Measurements from ENCODE around the gene NAA10.

NAA10 gene

DNA sequence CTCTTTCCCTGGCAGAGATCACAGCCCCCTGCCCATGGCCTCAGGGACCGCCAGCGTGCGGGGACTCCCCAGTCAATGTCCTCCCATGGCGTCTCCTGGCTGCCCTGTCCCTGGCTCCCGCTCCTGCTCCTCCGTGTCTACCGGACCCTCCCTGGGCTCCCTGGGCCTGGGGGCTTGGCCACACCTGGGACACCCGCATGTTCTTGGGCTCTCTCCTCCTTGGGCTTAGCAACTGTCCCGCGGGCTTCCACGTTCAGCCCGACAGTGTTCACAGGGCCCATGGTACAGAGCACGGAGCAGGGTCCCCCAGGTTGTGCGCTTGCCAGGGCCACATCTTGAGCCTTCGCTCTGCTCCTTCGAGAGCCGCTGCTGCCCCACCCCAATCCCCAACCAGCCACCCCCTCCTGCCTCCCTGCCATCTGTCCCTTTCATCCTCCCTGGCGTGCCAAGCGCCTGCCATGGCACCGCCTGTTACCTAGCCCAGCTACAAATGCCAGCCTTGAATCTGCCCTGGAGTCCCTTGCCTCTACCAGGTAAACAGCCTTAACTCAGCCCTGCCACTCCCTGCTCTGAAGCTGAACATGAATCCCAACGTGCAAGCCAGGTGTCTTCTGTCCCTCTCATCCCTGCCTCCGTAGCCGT lies 26.5 kb downstream of the NAA10 start:
- DNase-seq (ENCODE audit: low spot score) = no peak
- TF ChIP-seq, protein P1, sequence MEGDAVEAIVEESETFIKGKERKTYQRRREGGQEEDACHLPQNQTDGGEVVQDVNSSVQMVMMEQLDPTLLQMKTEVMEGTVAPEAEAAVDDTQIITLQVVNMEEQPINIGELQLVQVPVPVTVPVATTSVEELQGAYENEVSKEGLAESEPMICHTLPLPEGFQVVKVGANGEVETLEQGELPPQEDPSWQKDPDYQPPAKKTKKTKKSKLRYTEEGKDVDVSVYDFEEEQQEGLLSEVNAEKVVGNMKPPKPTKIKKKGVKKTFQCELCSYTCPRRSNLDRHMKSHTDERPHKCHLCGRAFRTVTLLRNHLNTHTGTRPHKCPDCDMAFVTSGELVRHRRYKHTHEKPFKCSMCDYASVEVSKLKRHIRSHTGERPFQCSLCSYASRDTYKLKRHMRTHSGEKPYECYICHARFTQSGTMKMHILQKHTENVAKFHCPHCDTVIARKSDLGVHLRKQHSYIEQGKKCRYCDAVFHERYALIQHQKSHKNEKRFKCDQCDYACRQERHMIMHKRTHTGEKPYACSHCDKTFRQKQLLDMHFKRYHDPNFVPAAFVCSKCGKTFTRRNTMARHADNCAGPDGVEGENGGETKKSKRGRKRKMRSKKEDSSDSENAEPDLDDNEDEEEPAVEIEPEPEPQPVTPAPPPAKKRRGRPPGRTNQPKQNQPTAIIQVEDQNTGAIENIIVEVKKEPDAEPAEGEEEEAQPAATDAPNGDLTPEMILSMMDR (IDR thresholded peaks at IDR 0.05) = no peak
- Histone ChIP-seq H3K27ac (no peak overlapping the region), H3K4me3 (no peak overlapping the region)

DNA sequence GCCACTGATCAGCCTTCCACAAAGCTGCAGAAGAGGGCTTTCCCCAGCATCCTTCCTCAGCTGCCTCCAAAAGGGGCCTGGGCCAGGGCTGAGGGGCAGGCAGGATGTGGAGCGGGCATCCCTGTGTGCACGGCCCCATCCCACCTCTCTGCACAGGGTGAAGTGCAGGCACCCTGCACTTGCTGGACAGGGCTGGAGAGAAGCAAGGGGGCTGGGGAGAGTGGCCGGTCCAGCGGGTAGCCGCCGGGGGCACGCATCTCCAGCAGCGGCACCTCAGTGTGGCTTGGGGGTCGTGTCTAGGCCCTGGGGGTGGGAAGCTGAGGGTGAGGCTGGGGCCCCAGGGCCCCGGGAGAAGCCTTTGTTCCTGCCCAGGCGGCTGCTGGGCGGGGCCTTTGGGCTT lies 27.4 kb downstream of the NAA10 start:
- no peak overlapping the region for H3K4me3 ChIP-seq
- TF ChIP-seq, protein P1 (IDR thresholded peaks at IDR 0.05) = no peak
- no peak overlapping the region for H3K27ac ChIP-seq
- DNase-seq (ENCODE audit: low spot score) = no peak

DNA sequence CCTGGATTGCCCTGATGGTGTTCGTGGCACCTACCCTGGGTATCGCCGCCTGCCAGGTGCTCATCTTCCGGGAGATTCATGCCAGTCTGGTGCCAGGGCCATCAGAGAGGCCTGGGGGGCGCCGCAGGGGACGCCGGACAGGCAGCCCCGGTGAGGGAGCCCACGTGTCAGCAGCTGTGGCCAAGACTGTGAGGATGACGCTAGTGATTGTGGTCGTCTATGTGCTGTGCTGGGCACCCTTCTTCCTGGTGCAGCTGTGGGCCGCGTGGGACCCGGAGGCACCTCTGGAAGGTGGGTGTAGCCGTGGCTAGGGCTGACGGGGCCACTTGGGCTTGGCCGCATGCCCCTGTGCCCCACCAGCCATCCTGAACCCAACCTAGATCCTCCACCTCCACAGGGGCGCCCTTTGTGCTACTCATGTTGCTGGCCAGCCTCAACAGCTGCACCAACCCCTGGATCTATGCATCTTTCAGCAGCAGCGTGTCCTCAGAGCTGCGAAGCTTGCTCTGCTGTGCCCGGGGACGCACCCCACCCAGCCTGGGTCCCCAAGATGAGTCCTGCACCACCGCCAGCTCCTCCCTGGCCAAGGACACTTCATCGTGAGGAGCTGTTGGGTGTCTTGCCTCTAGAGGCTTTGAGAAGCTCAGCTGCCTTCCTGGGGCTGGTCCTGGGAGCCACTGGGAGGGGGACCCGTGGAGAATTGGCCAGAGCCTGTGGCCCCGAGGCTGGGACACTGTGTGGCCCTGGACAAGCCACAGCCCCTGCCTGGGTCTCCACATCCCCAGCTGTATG lies 28.5 kb downstream of the NAA10 start:
- Histone ChIP-seq H3K27ac (no peak overlapping the region), H3K4me3 (no peak overlapping the region)
- no peak for DNase-seq (ENCODE audit: low spot score)
- TF ChIP-seq, protein P1 (IDR thresholded peaks at IDR 0.05) = no peak

DNA sequence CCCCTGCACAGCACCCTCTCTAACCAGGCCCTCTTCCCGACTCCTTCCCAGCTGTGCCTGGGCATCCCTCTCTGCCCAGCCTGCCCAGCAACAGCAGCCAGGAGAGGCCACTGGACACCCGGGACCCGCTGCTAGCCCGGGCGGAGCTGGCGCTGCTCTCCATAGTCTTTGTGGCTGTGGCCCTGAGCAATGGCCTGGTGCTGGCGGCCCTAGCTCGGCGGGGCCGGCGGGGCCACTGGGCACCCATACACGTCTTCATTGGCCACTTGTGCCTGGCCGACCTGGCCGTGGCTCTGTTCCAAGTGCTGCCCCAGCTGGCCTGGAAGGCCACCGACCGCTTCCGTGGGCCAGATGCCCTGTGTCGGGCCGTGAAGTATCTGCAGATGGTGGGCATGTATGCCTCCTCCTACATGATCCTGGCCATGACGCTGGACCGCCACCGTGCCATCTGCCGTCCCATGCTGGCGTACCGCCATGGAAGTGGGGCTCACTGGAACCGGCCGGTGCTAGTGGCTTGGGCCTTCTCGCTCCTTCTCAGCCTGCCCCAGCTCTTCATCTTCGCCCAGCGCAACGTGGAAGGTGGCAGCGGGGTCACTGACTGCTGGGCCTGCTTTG lies 29.2 kb downstream of the NAA10 start:
- DNase-seq (ENCODE audit: low spot score) = no peak
- TF ChIP-seq, protein P1 (IDR thresholded peaks at IDR 0.05) = no peak
- H3K27ac ChIP-seq = no peak overlapping the region
- no peak overlapping the region for H3K4me3 ChIP-seq

DNA sequence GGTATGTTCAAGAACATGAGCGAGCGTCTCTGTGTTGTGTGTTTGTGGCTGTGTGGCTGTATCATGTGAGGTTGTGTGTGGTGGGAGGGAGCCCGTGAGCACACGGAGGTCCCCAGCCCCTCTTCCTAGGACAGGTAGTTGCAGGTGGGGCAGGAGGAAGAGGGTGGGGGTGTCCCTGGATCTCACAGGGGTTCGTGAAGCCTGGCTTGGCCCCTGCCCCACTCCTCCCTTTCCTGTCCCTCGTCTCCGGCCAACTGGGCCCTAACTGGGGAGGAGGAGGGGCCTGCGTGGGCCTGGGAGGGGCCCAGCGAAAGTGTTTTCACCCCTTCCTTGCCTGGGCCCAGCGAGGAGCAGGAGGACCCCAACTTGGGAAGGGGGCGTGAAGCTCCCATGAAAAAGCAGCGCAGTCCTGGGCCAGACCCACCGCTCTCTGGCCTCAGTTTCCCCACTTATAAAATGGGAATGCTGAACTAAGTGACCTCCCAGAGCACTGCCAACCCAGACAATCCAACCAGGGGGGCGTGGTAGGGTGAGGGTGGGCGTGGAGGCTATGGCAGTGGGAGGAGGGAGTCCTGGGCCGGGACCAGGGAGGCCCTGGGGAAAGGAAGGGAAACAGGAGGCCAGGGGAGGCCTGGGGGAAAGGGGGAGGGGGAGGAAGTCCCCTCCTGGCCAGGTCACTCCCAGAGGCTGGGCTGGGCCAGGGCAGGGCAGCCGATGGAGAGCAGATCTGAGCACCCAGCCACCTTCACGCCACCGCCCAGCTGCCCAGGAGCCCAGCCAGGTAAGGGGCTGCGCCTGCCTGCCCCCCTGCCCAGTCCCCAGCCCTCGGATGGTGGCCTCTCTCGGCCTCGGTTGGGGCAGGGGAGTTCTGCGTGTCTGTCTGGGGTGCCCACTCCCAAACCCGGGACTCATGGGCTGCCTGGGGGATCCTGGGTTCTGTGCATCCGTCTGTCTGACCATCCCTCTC lies 30.6 kb downstream of the NAA10 start, which contains the start of gene AVPR2:
Gene AVPR2, plus strand, starts transcription at position 683 of the 967 bp plus-strand sequence. CDS start 473 bp downstream, outside the sequence.
- DNase-seq (ENCODE audit: low spot score) = no peak
- TF ChIP-seq, protein P1 (IDR thresholded peaks at IDR 0.05) = no peak
- peak within 1 kb of the TSS in 1 of 2 donors; percentile 65 for H3K27ac ChIP-seq
- peak within 1 kb of the TSS; percentile 36 for H3K4me3 ChIP-seq

DNA sequence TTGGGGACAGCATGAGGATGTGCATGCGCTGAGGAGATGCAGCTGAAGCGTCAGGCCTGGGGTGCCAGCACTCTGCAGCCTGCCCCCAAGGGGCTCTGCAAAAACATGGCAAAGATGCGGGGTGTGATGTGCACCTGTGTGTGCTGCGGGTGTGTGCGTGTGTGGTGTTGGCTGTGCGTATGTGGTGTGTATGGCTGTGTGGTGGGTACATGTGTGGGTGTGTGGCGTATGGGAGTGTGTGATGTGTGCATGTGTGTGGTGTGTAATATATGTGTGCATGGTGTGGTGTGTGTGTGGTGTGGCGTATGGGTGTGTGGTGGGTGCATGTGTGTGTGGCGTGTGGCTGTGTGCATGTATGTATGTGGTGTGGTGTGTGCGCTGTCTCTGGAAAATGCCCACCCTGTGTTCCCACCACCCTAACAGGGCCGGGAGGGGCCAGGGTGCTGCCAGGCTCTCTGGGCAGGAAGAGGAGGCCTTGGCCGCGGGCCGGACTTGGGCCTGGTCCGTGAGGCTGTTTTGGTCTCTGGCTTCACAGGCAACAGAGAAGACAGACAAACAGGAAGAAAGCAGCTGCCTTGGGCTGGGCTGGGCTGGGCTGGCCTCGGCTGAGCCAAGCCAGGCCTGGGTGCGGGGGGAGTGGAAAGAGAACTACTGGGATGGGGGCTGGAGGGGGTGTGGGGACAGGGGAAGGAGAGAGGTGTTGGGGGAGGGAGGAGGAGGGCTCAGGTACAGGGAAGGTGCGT lies 31.4 kb downstream of the NAA10 start:
- peak overlapping the region in 1 of 2 donors; percentile 65 for H3K27ac ChIP-seq
- no peak overlapping the region for H3K4me3 ChIP-seq
- TF ChIP-seq, protein P1 (IDR thresholded peaks at IDR 0.05) = no peak
- no peak for DNase-seq (ENCODE audit: low spot score)
